Activated CD4-positive, CD25-positive, alpha-beta regulatory T cell treated with anti-CD3 and anti-CD28 coated beads, Interleukin-2, amount 50 U/mL, for 72 hours (primary cell): ENCODE measurements around the gene MTCH1.

Source experiments
- DNase-seq: peaks from one replicate; pipeline ENCODE4 v3.0.0; 2021

The MTCH1 gene

GRCh38 chr6:36989264-36989663, 3.3 kb upstream of the MTCH1 start:
- DNase-seq, result no peak

GRCh38 chr6:36986704-36987047, 680 bp upstream of the MTCH1 start:
- DNase-seq, result no peak

DNA sequence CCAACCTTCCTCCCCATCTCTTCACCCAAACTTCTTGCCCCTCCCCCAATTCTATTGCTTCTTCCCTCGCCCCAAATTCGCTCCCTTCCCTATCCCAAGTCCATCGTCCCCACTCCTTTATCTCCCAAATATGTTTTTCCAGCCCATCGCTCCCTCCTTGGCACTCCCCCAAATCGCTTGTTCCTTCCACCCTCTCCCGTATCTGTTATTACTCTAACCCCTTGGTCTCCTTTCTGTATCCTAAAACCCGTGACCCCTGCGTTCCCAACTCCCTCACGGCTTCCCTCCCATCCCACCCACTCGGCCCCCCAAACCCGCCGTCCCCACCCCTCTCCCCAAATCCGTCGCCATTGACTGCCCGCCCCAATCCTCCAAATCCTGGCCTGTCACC, 584 bp downstream of the MTCH1 start:
- DNase-seq, result no peak

DNA sequence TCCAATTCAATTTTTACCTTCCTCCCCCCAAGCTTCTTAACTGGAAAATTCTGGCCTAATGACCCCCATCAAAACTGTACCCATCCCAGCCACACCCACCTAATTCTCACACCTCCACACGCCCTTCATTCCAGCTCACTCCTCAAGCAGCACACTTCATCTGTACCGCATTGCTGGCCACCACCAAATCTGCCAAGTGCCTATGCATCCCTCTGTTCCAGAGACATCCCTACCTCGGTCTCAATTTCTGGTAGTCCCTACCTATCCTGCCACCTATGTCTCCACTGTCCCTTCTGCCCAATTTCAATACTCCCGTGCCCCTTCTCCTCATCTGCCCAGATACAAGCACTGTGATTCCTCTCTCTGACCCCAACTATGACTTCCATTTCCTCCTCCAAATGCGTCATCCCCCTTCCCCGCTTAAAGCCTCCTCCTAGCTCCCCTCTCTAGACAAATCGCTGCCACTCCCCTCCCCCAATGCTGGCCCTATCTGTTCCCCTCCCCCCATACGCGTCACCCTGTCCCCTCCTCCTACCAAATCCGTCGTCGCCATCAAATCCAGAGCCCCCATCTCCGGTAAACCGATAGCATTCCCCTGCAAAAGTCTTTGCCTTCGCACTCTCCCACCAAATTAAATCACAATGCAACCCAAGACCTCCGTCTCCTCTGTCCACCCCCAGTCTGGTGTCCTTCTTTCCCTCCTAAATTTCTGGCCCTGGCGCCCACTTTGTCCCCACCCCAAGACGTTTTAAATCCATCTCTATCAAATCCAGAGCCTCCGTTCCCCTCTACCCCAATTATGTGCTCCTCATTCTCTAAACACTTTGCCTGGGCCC, 1.2 kb downstream of the MTCH1 start:
- DNase-seq, result no peak

DNA sequence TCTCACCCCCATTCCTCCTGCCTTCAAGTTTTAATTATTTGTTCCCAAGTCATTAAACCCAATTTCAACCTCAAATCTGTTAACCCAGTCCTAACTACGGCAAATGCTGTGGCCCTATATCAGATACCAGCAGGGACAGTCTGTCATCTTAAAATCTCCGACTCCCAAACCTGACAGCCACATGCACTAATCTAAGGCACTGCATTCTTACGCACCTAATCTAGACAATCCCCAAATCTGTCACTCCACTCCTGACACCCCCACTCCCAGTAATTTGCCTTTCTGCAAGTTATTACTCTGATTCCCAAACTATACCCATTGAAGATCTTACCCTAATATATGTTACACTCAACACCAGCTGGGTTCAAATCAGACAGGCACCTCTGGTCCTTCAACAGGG, 2.5 kb downstream of the MTCH1 start:
- DNase-seq, result no peak

- DNase-seq, result no peak
Measured at GRCh38 chr6:36980876-36981619, 4.9 kb downstream of the MTCH1 start.

GRCh38 chr6:36980129-36980528, 5.9 kb downstream of the MTCH1 start:
- DNase-seq, result no peak

DNA sequence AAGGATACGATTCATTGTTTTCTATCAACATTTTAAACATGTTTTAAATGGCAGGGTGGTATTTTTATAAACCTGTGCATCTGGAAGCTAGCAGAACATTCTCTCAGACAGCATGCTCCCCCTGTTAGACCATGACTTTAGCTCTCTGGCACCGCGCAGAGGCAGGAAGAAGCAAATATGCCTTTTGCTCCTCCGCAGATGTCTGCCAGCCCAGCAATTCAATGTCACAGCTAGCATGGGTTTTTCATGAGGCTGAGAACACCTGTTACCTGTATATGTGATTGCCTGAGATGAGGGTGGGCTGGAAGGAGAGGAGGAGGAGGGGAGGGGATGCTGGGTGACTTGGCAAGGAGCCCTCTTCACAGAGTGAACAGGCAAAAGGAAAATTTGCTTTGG, 6.7 kb downstream of the MTCH1 start:
- no peak for DNase-seq

DNA sequence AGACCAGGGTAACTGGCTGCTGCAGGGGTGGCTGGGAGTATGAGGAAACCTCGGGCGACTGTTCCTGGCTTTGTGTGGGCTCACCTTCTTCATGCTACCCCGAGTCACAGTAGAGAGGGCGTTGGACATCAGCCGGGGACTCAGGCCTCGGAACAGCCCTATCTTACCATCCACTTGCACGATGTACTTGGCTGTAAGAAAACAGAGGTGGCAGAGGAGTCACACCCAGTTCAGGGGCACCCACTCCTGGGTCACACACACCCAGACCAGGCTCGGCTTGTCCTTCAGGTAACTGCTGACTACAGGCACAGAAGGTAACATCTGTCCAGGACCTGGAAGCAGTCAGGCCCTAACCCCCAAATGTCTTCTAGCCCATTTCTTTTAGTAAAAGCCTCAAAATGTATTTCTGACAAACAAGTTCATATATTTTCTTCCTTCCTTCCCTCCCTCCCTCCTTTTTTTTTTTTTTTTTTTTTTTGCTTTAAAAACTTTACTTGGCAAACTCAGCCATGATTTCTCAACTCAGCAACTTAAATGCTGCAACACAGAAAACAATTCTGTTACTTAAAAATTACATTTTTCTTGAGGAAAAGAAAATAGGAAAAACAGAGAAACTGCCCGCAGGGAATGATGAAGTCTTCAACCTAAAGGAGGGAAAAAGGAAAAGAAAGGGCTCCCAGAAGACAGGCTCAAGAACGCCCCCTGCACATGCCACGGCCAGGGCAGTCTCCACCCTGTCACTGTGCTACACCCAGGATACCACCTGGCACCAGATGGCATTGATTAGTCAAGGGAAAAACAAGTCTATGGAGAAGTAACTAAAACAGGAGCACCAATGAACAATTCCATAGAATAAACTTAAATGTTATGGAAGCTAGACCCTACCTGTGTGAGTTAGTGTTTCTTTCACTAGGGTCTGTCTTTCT, 7.3 kb downstream of the MTCH1 start:
- DNase-seq, result no peak

GRCh38 chr6:36977470-36977941, 8.5 kb downstream of the MTCH1 start:
- DNase-seq, result no peak

- DNase-seq, result no peak
Measured at GRCh38 chr6:36976931-36977330, 9.1 kb downstream of the MTCH1 start.

DNA sequence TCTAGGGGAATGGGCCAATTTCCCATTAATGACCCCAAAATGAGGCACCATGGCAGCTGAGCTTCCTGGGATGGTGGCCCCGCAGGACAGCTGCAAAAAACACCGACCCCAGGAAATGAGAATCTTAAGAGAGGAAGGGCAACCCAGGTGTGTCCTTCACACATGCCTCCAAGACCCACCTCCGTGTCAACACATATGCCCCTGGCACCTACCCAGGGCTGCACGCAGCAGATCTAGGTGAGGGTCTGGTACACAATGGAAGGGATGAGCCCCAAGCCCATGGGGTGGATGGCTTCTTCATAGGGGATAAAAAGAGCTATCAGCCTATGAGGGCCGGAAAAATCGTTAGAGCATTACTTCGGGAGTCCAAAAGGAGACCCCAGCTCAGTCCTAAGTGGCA, 9.5 kb downstream of the MTCH1 start:
- no peak for DNase-seq

- DNase-seq, result no peak
Measured at GRCh38 chr6:36976007-36976264, 10.1 kb downstream of the MTCH1 start.

DNA sequence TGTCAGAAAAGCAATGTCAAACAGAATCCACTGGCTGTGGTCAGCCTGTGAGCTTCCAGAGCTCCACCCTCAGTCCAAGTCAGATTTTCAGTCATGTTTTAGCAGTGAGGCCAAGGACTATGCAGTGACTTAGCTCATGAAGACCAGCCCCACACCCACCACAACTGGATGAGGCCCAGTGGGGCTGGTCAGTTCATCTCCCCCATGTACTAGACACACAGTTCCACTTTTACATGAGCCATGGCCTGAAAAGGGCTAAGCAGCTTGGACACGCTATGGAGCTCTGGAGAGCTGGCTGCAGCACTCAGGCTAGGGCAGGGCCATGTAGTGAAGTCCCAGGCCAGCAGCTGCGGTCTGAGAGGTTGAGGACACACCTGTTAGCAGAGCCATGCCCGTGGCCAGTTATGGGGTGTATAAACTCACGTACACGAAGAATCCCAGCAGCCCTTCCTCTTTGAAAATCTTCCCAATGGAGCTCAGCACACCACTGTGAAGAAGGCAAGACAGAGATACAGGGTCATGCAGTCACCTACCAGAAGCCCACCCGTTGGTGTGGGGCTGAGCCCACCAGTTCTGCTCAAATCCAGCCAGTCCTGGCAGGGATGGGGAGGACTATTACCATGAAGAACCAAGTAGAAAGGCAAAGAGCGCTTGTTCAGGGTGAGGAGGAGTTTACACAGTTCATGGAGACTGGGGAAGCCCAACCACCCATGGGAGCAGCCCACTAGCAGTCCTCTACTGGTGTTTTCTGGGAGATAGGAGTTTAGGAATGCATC, 10.6 kb downstream of the MTCH1 start:
- no peak for DNase-seq

DNA sequence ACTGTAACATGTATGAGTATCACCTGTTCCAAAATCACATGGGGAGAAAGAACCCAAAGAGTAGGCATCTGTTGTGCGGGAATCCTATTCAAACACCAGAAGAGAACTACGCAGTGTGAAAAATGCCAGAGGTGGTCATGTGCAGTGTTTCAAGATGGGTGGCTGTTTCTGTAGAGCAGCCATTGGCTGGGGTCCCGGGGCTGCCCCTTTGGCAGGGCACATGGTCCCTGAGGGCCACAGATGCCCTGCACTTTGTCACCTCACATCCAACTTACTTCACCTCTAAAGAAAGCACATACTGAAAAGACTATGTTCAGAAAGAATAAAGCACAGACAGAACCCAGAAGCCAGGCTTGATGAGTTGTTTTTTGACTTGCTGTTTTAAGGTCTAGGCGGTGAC, 12.3 kb downstream of the MTCH1 start:
- no peak for DNase-seq

- DNase-seq, result no peak
Measured at GRCh38 chr6:36973190-36973589, 12.8 kb downstream of the MTCH1 start.

DNA sequence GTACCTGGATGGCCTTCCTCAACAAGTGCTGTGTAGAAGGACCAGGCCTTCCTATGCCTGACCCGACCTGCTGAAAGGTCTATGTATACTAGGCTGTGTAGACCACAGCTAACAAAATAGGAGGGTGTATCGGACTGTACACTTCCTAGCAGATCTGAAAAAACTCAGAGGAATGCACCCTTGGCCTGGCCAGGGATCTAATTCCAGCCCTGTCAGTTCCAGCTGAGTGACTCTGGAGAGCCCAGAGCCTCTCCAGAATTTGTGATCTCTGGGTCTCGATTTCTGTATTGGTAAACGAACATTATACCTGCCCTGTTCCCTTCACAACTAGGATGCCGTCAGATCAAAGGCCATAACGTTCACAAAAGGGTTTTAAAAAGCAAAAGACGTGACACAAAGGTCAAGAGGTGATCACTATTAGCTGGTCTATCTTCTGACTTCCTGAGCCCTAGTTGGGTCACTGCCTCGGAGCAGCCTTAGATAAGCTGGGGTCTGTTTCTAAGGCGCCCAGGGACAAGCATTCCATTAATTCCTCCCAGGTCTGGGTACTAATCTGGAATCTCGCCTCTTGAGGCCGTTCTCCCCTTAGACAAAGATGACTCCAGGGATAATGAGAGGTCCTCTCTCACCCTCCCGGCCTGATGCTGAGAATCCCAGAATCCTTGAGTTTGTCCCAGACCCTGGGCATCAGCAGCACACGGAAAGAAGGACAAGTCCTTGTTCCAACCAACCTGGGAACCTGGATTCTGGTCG, 13.9 kb downstream of the MTCH1 start:
- no peak for DNase-seq

DNA sequence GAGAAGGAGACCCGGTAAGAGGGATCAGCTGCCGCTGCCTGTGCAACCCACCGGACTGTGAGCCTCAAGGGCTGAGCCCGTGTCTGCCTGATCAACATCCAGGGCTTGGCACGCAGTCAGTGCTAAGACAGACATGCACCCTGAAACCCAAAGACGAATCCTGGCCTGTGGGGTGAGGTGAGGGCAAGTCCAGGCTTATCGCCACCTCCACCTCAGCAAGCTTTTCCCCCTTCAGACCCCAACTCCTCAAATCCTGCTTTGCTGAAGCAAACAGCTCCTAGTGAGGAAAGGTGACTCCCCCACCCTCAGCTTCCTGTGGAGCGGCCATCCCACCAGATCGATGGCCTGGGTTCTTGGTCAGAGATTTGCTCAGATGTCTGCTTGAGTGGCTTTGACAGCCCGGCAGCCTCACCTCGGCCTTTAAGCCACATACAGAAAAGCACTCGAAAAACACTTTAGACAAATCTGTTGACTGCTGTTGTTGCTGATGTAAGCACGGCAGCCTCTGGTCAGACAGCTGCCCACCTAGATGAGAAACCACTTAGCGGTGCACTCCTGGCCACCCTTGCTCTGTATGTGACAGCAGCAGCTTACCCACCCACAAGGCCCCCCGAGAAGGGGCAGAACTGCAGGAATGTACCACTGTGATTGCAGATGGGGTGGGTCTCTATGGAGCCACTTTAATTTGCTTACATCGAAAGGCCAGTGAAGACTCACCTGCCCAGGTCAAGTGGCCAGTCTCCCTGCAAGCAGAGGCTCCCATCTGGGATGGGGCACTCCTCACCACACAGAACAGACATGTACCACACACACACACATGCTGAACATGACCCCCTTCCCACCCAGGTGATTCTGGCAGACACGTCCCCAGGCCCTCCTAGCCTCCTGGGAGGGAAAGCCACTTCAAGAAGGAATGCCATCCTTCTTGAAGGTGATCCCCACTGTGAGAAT, 14.8 kb downstream of the MTCH1 start:
- no peak for DNase-seq

DNA sequence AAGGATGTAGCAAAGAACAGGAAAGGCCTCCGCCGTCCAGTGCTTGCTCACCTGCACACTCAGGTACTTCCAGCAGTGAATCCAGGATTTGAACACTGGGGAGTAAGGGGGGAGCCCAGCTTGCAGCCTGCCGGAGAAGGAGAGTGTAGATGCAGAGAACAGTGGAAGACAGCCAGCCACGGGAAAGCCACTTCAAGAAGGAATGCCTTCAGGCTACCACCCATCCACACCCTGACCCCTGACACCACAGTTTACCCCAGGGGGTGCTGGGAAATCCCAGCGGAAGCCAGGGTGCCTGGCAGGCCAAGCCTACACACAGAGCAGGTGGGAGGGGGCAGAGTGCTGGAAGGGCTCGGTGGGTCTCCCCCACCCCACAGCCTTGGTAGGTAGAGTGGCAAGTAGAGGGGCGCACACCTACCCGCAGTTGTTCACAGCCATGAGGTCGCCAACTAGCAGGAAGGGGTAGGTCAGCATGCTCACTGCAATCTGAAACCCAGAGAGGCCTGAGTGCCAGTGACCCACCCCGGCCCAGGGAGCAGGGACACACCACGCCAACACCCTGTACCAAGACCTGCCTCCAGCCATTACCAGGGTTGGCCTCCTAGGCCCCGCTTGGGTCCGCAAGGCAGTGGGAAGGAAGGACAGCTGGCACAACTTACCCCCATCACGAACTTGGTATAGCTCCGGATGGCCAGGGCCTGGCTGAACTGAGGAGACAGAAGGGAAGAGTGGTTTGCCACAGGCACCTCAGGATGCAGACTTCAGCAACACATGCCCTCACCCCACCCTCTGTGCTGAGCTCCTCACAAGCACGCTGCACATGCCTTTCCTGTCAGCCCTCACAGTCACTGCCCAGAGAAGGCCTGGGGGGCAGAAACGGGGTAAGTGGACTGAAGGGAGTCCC, 15.8 kb downstream of the MTCH1 start:
- no peak for DNase-seq

- DNase-seq, result no peak
Measured at GRCh38 chr6:36969240-36969691, 16.7 kb downstream of the MTCH1 start.
